Bone marrow (tissue), 2 donors: Measurements from ENCODE around the gene BCL11B.
"Not testable (repeated sequence)": the region's sequence is repeated elsewhere in the genome, so short reads cannot be mapped to it uniquely, and the experiment has no call there.

Experiments
- DNase-seq, 2 donors: peaks; one replicate each; lab custom pipeline; 2025; lab: John Stamatoyannopoulos, UW

BCL11B gene

DNA sequence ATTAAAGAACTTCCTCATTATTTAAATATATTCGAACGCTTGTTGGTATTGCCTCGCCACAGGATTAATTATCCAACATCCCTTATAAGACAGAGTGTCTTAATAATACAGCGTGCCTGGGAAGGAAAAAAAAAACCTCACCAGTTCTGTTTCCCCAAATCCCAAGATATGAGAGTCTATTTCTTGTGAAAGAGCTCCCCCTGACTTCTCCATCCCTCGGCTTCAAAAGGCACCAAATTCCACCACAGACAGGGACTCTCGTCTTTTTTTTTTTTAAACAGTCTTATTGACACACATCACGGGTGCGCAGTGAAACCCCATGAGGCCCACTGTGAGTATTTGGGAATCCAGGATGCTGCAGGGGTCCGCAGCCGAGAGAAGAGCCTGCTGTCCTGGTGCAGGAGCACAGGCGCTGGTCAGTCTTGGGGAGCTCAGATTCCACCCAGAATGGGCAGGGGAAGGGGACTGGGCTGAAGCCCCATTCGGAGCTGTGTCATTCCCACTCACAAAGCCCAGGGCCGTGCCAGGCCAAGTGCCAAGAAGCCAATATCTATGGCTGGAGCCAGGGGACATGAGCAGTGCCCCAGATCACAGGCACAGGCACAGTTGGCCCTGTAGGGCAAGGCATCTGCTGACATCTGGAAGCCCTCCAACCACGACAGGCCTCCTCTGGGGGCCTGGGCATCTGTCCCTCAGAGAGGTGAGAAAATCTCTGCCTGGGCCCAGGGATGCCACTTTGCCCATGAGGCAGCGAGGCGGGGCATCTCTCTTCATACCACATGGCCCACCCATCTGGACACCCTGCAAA lies 71.9 kb downstream of the BCL11B start:
- DNase-seq = no peak

DNA sequence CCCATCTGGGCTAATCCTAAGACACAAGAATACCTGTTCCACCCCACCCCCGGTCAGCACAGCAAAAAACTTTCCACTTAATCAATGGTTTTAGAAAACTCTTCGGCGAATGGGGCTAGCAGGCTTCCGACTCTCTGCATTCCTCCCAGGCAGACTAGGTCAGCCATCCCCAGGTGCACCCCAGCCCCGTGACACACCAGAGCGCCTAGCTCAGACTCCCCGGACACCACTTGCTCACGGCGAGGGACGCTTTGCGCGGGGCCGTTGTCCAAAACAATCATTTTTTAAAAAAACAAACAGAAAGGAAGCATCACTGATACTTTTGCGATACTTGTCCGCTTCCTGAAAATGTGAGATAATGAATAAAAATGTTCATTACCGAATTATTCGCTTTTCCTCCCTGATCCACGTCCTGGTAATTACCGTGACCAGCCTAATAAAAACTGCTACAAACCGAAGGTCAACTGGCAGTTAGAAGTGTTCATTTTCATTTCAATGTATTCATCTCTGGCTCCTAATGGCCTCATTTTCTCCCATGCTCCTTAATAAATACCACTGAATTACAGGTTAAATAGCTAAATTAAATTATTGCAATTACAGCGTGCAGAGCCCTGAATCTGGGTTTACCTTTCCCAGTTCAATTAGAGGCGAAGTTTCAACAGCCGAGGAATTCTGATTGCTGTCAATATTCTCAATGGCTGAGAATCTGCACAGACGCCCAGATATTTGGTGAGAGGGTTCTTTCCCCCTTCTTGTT lies 73.1 kb downstream of the BCL11B start:
- DNase-seq = no peak

DNA sequence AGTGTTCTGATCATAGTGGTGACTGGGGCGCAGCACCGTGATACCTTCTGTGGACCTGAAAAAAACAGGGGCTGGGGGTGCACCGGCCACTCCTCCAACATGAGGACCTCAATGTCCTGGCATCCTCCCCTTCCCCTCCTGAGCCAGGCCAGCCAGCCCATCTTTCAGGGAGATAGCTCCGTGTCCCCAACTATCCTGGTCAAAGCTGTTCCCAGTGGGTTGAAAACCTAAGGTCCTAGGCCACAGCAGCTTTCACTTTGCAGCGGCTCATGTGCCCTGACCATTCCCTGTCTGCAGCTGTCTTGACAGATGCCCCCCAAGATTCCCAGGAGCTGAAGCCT lies 75.7 kb downstream of the BCL11B start:
- DNase-seq = no peak

DNA sequence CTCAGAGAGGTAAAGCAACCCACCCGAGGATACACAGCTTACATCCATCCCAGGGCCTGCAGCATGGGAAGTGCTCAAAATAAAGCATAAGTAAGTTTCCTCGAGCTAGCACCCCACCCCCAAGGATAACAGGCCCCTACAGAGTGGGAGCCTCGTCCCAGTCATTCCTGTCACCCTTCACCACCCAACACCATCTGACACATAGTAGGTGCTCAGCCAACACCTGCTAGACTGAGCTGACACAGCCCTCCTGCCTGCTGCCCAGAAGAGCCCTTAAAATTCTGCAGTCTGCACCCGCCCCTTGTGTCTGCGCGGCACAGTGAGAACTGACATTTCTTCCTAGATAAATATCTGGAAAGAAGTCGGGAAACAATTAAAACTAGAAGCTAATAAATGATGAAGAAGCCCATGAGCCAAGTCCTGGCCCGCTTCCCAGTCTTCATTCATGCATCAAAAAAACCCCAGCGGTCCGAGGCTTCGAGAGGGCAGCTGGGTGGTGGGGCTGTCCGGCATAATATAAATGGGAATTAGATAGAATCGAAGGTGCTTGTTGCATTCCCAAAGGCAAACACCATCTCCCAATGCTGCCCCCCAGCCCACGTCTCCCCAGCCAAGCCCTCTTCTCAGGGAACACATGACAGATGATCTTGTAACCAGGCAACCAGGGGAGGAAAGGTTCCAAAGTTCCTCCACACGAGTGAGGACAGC lies 76.2 kb downstream of the BCL11B start:
- no peak for DNase-seq

DNA sequence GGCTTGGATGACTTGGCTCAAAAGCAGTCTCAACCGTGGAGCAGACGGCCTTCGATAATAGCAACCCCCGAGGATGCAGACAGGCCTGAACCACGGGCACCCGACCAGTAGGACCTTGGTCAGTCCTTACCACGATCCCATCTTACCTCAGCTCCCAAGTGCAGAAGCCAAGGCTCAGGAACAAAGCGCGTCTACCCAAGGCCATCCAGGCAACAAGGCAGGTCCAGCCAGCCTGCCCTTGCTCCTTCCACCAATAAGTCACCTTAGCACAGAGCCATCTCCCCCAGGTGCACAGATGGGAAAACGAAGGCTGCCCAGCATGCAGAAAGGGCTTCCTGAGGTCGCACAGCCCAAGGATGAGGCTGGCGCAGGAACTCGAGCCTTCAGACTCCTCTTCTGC lies 77.3 kb downstream of the BCL11B start:
- no peak for DNase-seq

DNA sequence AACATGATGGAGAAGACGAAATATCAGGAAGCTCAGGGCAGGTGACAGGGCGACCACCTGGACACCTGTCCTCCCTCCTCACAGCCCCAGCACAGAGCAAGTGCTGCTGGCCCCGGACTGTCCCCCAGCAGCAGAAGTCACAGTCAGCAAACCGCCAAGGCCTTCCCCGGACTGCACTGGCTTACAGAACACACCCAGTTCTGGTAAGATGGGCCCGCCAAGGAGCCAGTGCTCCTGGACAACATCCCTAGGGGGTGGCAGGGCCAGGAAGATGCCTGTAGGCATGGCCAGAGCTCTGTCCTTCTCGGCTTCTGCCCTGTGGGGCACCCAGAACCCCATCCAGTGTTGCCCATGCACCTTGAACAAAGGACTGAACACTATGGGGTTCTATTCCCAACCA lies 77.9 kb downstream of the BCL11B start:
- no peak for DNase-seq

DNA sequence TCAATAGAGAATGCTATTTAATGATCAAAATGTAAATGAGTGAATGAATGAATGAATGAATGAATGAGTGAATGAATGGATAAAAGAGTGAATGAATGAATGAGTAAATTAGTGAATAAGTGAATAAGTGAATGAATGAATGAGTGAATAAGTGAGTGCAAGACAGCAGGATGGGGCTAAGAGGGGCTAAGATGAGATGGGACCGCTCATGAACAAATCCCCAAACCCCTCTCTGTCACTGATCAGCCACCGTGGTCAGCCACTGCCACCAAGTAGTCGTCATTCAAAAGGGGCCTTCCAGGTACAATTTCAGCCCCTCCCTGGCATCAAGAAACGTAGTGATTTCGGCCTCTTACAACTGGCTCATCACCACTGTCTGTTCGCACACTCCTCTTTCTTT lies 79.2 kb downstream of the BCL11B start:
- DNase-seq = no peak

DNA sequence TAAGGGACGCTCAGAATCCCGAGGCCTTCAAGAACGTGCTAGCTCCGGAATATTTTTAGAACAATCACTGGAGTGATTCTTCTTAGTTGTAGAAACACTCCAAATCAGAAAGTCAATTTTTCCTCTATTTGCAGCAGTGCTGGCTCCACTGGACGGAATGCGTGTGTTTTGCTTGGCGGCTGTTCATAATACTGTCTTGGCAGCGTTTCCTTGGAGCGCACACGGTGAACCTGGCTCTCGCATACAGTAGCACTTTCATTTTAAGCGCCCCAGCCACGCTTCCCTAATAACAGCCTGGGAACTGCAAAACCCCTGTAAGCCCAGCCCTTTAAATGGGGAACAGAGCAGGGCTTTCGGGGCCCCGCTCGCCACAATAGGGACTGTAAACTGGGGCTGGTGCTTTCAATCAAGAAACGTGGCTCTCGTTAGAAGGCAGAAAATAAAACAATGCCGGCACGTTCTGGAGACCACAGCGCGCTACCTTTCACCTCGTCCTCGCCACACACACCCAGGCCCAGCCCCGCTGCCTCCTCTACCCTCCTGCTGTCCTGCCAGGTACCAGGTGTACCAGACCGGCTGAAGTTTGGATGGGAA lies 79.9 kb downstream of the BCL11B start:
- no peak for DNase-seq

DNA sequence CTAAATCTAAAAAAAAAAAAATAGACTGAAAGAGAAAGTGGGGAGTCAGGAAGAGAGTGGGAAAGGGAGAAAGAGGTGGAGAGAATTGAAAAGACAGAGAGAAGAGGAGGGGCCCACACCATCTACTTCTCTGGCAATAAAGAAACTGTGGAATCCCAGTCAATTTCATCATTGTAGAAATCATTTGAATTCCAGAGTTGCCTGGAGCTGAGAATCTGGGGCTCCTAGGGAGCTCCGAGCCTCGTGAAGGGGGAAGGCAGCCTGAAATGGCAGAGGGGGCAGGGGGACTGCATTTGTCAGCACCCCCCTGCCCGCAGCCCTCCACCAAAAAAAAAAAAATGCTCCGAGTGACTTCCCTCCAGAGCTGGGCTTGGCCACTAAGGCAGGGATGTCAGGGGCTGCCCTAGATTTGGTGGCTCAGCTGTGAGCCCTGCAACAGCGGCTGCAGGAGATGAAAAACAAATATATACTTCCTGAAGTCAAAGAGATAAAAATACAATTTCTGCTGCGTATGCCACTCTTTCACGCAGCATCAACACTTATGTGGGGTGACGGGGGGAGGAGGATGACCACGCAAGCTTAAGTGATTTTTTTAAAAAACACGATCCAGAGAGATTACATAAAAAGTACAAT lies 80.5 kb downstream of the BCL11B start:
- no peak for DNase-seq

DNA sequence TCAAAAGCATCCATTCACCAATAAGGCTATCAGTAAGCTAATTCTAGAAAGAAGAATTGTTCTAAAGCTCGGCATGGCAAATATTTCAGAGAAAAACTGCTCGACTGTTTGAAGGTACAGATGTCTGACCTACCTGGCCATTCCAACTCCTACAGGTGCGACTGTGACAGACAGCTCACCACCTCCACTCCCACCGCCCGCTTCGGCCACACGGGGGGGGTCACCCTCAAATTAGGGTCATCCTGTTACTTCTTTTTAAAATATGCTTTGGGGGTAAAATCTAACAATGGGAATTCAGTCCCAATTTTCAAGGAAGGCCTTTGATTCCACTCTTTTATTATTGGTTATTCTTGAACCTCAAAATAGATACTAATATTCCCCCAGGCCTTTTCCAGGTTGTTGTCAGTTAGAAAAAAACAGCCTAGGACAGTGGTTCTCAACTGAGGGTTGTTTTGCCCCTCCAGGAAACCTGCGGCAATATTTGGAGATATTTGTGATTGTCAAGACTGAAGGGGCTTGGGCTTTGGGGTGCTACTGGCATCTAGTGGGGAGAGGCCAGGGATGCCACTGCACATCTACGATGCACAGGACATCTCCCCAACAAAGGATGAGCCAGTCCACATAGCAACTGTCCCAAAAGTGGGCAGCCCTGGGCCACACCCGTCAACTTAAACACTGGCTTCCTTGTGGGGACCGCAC lies 81.2 kb downstream of the BCL11B start:
- DNase-seq = no peak

DNA sequence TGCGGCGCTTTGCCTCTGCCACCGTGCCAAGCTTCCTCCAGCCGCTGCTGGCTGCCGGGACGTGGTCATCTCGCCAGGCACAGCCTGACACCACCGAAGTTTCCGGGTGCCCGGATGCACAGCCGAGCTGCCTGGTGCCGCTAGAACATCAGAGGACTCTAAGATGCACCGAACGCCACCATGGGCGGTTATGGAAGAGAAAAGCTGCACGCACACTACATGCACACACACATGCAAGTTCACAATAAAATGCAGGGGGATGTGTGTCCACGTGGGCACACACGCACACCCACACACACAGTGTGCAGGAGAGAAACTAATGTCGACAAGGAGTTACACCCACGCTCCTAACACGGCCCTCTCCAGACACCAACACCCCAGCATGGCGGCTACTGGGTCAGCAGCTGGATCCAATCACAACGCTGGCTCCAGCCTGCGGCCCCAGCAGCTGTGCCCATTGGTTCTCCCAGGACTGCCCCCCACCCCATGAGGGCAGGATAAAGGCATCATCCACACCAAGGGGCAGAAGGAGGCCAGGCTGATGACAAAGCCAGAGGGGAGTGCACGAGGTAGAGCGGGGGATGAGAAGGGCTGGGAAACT lies 82.7 kb downstream of the BCL11B start:
- no peak for DNase-seq

DNA sequence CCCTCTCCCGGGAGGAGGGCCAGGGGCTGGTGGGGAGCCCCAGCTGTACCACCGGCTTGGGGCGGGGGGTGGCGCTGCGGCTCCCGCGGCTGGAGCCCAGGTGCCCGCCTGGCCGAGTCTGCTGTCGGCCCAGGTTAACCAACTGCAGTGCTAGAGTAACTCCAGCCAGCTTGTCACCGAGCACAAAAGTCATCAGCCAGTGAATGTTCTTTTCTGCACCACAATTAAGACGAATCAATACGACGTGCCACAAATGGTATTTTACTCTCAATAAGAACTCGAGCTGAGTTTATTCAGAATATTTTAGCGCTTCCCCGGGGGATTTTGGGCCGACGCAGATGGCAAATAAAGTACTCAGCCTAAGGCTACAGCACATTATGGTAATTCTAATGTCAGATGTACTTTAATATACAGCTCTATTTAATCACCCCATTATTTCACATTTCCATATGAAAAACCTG lies 83.2 kb downstream of the BCL11B start:
- no peak for DNase-seq

DNA sequence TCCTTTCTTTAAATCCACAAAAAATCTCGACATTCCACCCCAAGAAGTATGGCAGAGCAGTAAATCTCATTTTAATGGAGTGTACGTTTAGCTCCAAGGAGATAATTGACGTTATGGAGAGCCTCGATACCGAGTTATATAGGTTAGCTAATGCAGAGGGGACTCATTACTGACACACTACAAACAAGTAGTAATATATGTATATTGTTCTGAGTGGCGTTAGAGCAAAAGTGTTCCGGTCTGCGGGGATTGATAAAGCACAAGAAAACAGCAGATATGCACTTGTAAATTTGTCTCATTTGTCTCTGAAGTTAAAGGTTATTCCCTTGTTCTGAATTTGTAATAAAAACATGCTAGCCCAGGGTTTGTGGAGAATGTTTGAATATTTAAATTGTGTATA lies 84.1 kb downstream of the BCL11B start:
- no peak for DNase-seq

DNA sequence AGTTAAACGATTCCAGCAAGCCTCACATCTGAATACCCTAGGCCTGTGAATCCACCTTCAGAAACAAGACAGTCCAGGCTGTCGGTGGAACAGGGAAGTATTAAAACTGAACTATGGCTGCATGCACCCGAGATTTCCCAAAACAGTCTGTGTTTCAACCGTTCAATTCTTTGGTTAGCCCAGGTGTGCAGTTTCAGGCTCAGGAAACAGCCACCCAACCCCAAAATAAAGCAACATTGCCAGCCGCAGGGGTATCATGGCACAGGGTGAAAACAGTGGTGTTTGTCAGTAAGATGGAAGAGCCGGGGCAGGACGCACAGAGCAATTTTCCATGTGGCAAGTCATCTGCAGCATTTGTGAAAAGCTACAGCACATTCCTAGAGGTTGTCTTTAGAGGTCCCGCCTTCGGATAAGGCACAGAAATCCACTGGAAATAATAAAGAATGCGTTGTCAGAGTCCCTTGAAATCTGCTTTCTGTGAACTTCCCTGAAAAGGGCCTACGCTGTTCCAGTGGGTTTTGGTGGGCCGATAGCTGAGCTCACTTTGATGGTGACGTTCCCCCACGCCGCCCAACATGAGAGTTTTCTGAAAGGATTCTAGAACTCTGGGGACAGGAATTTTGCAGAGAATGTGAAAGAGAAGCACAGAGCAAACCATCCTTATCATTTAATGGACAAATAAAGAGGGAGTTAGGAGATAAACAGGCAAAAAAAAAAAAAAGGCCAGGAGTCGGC lies 84.9 kb downstream of the BCL11B start:
- no peak for DNase-seq

DNA sequence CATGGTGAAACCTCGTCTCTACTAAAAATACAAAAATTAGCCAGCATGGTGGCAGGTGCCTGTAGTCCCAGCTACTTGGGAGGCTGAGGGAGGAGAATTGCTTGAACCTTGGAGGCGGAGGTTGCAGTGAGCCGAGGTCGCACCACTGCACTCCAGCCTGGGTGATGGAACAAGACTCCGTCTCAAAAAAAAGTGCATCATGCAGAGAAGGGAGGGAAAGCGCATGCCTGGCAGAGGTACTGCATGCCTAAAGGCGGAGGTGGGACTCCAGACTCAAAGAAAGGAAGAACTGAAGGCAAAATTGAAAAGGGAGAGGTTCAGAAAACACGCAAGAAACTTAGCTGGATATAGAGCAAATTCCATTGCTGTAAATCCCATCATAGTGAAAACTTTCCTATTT lies 85.7 kb downstream of the BCL11B start:
- not testable (repeated sequence) for DNase-seq

DNA sequence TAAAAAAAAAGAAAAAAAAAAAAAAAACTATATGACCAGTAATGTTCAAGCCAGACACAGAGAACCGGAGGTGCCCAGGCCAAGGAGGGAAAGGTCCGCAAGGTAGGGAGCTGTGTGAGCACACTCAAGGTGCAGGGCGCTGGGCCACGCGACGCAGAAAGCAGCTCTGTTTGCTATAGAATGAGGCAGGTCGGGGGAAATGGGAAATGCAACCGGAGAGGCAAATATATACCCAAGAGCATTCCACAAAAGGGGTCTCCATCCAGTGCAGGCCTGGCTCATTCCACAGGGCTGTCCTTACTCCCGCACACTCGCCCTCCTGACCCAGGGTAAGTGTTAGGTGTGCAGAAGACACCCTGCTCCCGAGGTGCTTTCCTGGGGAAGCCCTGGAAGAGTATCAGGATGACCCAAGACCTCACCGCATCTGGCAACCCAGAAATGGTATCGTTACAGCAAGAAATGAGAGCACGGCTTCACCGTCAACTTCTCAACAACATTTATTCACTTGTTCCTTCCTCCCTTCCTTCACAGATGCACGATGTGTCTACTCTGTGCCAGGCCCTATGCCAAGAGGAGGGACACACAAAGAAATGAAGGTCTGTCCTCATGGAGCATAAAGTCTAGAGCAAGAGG lies 86.4 kb downstream of the BCL11B start:
- DNase-seq = no peak

DNA sequence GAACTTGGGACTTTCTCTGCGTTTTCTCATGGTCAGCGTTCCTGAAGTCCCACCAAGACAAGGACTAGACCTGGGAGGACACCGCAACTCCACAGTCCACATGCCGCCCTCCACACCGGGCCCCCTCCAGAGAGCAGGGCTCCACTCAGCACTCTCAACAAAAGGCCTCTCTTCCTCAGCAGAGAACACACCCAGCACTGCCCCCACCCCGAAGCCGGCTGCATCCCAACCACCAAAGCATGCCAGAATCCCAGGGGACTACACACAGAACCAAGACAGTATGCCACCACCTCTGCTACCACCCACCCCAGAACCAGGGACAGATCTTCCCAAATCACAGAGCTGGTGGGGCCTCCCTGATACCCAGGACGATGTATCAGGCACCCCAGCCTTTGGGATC lies 88.3 kb downstream of the BCL11B start:
- DNase-seq = no peak

DNA sequence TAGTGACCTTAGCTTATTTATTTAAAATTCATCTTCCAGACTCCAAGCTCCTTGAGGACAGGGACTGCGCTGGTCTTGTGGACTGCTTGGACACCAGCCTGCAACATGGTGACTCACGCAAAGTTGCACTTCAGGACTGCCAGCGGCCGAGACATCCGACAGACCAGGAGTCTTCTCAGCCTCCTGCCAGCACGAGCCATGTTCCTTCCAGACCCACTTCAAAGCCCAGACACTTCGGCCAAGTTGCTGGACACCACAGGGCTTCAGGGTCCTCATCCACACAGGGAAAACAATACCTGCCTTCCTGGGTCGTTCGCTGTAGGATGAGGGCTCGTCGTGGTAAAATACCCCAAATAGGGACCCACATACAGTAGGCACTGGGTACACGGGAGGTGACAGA lies 88.7 kb downstream of the BCL11B start:
- DNase-seq = no peak

DNA sequence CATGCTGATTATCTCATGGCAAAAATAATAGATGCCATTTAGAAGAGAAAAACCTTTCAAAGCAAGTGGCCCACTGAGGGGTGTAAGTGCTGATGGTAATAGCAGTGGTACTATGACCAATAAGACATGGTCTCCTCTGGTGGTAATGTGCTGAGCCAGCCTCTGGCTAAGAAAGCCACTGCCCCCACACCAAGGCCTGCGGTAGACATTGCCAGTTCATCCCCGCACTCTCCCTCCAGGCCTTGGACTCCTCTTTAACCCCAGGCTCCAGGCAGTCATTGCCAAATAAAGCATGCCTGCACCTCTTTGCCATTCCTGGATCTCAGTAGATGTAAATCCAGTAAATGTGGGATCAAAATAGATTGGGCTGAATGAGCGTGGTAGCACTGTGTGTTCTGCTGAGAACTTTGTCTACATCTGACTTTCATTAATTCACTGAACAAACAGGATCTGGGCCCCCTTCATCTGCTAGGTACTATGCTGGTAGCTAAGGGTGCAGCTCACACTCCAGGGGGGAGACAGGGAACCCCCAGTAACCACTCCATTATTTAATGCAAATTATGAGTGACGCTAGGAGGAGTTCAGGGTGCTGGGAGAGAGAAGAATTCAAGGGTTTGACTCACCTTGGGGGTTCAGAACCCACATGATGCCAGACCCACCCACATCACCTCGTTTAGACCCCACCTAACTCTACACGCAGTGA lies 89.3 kb downstream of the BCL11B start:
- DNase-seq = no peak
